ENCODE data around the gene ANO7.

The ANO7 gene

DNA sequence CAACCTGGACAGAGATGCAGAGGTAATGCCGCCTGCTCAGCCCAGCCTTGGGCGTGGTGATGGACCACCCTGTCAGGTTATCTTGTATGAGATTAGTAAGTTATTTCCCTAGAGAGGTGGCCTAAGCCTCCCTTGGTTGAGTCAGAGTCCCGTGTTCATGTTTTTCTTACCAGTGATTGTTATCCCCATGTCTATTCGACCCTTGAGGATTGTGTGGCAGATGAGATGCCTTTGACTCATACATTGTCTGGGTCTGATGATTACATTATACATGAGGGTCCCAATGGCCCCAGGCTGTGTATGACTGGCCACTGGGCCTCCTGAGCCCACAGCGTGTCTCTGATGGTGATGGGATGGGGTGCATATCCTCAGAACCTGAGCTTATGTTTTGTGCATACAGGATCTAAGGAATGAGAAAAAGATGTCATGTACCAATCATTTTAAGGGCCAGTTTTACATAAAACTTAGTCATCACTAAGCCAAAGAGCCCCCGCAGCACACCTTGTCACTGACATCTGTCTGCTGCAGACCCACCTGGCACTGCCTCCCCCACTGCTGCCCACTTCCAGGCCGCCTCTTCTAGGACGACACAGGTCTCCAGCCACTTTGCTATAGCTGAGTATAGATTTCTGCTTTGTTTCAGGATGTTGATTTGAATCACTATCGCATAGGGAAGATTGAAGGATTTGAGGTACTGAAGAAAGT is 30.5 kb upstream of the ANO7 start:
- DNase-seq (ENCODE audit: low spot score), result no peak

DNA sequence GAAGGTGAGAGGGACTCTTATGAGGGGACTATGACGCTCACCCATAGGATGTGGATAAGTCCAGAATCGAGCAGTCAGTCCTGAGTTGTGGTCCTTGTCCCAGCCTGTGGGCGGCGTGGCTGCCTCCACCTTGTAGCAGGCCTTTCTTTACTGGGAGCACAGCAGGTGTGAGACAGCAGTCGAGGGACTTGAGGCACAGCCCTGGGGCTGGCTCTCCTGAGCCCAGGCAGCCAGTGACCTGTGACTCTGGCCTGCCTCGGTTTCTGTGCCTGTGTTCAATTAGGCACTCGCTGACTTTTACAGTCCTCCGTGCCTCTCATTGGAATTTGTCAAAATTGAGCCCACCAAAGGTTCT is 30.0 kb upstream of the ANO7 start:
- no peak for DNase-seq (ENCODE audit: low spot score)

DNA sequence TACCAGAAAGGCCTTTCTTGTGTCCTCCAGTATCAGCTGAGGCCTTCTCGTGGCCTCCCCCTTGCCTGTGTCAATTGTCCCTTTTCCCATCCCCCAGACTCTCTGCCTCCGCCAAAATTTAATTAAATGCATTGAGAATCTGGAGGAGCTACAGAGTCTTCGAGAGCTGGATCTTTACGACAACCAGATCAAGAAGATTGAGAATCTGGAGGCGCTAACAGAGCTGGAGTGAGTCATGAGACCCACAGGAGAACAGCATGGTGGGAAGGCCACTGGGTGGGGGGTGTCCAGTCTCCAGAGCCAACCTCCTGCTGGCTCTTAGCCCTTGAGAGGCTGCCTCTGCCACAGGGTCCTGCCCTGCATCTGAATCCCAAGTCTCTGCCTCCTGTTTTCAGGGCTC is 29.4 kb upstream of the ANO7 start:
- no peak for DNase-seq (ENCODE audit: low spot score)

DNA sequence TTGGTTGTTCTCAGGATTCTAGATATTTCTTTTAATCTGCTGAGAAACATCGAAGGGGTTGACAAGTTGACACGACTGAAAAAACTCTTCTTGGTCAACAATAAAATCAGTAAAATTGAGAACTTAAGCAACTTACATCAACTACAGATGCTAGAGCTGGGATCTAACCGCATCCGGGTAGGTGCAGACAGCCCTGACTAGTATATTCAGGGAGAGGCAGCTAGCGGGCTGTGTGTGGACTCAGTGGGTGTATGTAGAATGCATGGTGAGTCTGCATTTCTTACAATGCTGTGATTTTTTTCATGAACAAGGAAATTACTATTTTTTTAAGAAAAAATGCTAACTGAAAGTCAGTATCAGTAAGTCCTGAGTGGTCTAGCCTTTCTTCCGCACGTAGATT is 28.2 kb upstream of the ANO7 start:
- no peak for DNase-seq (ENCODE audit: low spot score)

DNA sequence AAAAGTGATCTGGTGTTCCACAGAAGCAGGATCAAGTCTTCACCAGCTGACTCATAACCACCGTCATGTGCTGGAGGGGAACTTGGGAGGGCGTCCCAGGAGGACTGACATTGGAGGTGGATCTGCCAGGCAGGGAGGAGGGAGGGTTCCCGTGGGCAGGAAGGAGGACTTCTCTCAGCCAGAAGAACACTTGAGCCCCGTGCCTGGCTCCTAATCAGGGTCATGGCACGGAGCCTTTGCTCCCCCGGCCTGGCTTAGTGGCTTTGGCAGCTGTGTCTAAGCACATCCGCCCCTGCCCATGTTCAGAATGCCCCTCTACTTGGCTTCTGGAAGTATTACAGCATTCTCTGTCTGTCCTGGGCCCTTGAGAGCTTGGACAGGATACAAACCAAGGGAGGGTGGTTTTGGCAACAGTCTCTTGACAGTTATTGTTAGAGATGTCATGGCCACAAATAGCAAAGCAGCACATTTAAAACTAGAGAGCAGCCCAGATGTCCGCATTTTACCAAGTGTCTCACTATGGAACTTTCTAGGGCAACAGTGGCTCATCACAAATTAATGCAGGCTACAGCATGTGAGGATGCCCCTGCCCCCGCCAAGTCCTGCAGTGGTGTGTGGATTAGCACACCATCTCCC is 26.7 kb upstream of the ANO7 start:
- no peak for DNase-seq (ENCODE audit: low spot score)

GRCh38 chr2:241163601-241164118 is 24.8 kb upstream of the ANO7 start:
- no peak for DNase-seq (ENCODE audit: low spot score)

- DNase-seq (ENCODE audit: low spot score), result no peak
Observed at GRCh38 chr2:241168366-241168765, 20.1 kb upstream of the ANO7 start.

DNA sequence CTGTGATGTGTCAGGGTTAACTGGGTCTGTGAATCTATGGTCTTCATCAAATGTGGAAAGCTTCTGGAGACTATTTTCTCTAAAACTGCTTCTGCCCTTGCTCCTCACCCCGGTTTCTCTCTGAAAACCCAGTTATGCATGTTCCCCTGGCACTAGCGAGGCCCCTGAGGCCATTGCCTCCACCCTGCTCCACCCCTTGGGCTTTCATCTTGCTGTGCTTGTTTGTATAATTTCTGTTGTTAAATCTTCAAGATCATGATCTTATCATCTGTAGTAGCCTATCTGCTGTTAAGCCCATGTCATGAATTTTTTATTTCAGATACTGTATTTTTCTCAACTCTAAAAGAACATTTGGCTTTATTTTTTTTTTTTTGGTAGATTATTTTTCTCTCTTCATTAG is 14.9 kb upstream of the ANO7 start:
- DNase-seq (ENCODE audit: low spot score), result no peak

GRCh38 chr2:241177526-241178334 is 10.7 kb upstream of the ANO7 start:
- no peak for DNase-seq (ENCODE audit: low spot score)

DNA sequence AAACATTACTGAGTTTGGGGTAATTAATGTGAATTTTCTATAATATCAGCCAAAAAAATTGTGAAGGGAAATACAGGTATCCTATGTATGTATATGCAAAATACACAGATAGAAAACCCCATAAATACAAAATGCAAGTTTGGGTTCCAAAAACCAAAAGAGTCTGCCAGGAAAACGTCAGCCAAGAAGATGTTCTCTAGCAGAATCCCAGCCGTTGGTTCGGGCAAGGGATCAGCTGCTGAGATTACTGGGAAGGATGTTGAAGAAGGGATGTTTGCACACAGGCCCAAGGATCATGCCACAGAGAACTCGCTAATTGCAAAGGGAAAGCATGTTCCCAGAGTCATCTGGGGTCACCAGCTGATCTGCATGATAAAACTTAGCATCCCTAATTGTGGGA is 9.5 kb upstream of the ANO7 start:
- no peak for DNase-seq (ENCODE audit: low spot score)

DNA sequence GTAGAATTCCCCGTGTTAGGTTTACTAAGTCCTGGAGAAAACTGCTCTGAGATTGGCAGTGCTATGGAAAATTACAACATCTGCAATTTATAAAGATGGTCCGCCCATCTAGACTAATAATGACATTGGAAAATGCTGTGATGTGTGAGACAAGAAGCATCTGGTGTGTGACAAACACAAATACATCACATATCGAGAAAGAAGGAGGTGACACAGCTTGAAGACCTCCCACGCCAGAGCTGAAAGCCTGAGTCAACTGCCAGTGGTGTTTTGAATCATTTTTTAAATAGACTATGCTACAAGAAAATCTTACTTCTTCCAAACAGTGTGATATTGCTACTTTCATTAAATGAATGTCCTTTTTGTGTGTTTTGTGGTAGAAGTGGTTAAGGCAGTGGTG is 8.6 kb upstream of the ANO7 start:
- DNase-seq (ENCODE audit: low spot score), result no peak

- DNase-seq (ENCODE audit: low spot score), result peak; percentile 78
Observed at GRCh38 chr2:241180495-241180894, 8.0 kb upstream of the ANO7 start.

DNA sequence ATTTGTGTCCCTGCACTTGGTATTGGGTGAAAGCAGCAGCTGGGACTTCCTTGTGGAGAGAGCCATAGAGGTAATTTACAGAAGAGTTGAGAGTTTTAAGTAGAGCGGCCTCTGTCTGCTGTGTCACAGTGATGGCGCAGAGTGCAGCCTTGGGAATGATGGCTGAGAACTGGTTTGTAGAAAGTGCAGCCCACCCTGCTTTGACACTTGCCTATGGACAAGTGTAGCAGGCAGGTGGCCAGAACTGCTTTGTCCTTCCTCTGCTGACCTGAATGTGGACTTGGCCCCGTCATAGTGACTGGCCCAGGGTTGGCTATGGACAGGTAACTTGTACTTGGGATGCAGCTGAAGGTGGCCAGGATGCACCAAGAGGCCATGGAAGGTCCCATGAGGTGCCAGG is 6.4 kb upstream of the ANO7 start:
- DNase-seq (ENCODE audit: low spot score), result no peak

DNA sequence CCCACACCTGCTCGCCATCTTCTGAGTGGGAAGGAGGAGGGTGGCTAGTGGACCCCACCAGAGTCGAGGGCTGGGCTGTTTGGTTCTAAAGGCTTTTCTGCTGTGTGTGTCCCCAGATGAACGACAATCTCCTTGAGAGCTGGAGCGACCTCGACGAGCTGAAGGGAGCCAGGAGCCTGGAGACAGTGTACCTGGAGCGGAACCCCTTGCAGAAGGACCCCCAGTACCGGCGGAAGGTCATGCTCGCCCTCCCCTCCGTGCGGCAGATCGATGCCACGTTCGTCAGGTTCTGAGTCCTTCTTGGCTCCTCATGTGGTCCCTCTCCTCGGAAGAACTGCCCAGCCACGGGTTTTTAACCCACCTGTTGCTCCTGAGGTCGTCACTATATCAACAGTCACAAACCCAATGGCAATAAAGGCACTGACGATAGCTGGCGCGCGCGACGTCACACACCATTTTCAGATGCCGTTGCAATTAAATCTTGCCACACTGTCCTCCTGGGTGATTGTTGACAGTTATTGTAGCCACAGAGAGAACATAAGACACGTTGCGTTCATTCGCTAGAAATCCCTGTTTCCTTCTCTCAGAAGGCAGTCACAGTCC is 5.8 kb upstream of the ANO7 start:
- no peak for DNase-seq (ENCODE audit: low spot score)

GRCh38 chr2:241183221-241183620 is 5.3 kb upstream of the ANO7 start:
- DNase-seq (ENCODE audit: low spot score), result no peak

DNA sequence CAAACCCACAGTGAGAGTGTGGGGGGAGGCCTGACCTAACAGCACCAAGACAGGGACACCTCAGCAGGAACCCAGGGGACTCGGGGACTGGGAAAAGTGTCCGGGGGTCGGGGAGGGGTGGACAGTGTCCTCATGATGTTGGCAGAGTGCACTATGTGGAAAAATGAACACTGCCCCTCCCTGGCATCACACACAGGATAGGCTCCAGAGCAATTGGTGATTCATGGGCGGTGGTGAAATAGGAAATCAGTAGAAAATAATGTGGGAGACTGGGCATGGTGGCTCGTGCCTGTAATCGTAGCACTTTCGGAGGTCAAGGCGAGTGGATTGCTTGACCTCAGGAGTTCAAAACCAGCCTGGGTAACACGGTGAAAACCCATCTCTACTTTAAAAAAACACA is 3.6 kb upstream of the ANO7 start:
- no peak for DNase-seq (ENCODE audit: low spot score)

GRCh38 chr2:241185961-241186360 is 2.5 kb upstream of the ANO7 start:
- DNase-seq (ENCODE audit: low spot score), result no peak

DNA sequence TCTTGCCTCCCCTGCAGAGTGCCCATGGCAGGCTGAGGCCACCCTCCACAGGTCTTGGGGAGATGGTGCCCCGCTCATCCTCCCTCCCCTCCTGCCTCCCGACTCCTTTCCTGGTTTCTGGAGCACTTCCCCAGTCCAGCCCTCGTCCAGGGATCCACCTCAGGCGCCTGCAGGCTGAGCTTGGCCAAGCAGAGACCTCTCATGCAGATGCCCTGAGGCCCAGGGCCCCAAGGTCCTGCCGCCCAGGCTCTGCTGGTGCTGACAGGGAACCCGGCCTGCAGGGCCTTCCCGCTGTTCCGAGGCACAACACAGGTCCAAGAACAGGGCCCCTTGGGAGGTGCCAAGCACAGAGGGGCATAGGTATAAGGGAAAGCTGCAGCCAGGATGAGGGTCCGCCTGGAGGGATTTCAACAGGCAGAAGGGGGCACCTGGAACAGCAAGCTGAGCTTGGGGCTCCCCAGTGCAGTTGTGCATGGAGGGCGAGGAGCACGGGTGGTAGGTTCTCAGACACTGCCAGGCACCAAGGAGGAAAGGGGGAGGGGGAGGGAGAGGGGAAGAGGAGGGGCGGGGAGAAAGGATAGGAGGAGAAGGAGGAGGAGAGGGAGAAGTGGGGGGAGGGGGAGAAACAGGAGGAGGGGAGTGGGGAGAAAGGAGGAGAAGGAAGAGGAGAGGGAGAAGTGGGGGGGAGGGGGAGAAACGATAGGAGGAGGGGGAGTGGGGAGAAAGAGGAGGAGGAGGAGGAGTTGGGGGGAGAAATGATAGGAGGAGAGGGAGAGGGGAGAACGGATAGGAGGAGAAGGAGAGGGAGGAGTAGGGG is 1.2 kb upstream of the ANO7 start:
- no peak for DNase-seq (ENCODE audit: low spot score)

DNA sequence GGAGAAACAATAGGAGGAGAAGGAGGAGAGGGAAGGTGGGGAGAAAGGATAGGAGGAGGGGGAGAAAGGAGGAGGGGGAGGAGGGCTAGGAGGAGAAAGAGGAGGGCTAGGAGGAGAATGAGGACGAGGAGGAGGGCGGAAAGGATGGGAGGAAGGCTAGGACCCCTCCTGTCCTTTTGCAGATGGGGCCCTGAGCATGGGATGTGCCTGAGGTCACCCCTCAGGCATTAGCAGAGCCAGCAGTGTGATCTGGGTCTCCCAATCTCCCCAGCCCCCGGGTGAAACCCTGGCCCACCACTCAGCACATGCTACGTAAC is 601 bp upstream of the ANO7 start:
- no peak for DNase-seq (ENCODE audit: low spot score)

DNA sequence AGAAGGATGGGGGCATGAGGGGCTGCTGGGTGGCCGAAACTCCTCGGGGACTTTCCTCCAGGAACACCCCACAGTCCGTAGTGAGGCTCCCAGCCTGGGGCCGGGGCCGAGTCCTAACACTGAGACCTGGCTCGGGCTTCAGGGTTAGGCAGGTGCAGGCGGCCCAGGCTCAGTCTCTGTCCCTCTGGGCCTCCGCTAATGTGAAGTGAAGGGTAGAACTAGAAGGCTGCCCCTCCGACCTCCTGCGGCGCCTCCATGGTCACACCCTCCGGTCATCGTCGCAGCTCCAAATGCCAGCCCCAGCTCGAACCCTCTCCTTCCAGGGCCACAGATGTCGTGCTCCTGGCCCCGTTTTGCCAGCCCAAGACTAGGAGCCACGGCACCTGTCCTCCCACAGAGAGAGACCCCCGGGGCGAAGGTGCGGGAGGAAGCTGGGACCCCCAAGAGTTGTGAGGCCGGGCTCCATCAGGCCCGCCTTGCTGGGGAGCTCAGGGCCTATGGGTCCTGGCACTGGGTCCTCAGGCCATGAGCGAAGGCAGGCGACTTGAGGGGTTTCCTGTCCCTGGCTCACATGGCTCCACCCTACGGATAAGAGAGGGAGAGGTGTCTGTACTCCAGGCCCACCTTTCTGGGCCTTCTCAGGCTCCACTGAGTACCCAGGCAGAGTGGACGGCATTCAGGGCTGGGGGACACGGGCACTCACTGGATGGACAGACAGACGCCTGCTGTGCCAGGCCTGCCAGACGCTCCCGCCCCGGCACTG is 797 bp downstream of the ANO7 start:
- no peak for DNase-seq (ENCODE audit: low spot score)

GRCh38 chr2:241189856-241190201 is 1.4 kb downstream of the ANO7 start:
- no peak for DNase-seq (ENCODE audit: low spot score)

All from ecto neural progenitor cell (in vitro differentiated cells).